ENCODE data around the gene HTR3B.

The HTR3B gene

GRCh38 chr11:113992459-113993110 is 88.0 kb downstream of the HTR3B start:
- peak; percentile 80 for DNase-seq

GRCh38 chr11:113994077-113994954 is 89.7 kb downstream of the HTR3B start:
- DNase-seq, result peak; percentile 24

All from NCI-H1436 (cell line).